ENCODE data around the gene RRAS2. TPM values are rescaled to one million over a fixed set of nuclear protein-coding genes. Genes with fewer than 3 reads are reported as not detected.

Gene RRAS2
- total RNA-seq, 4 donors from 2014 or later = 26.4 to 36.7 (median 31.8) TPM

GRCh38 chr11:14334192-14334591, 24.8 kb downstream of the RRAS2 start:
- 81 to 90% methylated on average over 1 of the region's 1 CpG for WGBS, 2 donors
- TF ChIP-seq CTCF (IDR thresholded peaks at IDR 0.05) = no peak
- no peak for TF ChIP-seq POLR2A (IDR thresholded peaks at IDR 0.05)
- intact Hi-C loops (cut with DNase I; ENCODE audit: low total_unique reads) = no loop called here

GRCh38 chr11:14331476-14332136, 27.4 kb downstream of the RRAS2 start:
- TF ChIP-seq POLR2A (IDR thresholded peaks at IDR 0.05) (no peak), CTCF (IDR thresholded peaks at IDR 0.05) (no peak)
- 78 to 80% methylated on average over 6 of the region's 6 CpGs for WGBS, 2 donors
- no peak overlapping the region for H3K4me3 ChIP-seq (ENCODE audit: low read depth, poor library complexity, severe bottlenecking)
- intact Hi-C loops (cut with DNase I; ENCODE audit: low total_unique reads) = no loop called here
- no peak for DNase-seq (ENCODE audit: low spot score in 2 of 2)

More at GRCh38 chr11:14334192-14334591, 24.8 kb downstream of the RRAS2 start:
- no peak overlapping the region for H3K4me3 ChIP-seq (ENCODE audit: low read depth, poor library complexity, severe bottlenecking)
- no peak for DNase-seq (ENCODE audit: low spot score in 2 of 2)

GRCh38 chr11:14330881-14331280, 28.1 kb downstream of the RRAS2 start:
- DNase-seq (ENCODE audit: low spot score in 2 of 2) = no peak
- intact Hi-C loops (cut with DNase I; ENCODE audit: low total_unique reads) = no loop called here
- WGBS, 2 donors = 87% methylated on average over 2 of the region's 2 CpGs
- TF ChIP-seq CTCF (IDR thresholded peaks at IDR 0.05) (no peak), POLR2A (IDR thresholded peaks at IDR 0.05) (no peak)
- H3K4me3 ChIP-seq (ENCODE audit: low read depth, poor library complexity, severe bottlenecking) = no peak overlapping the region

GRCh38 chr11:14329702-14330101, 29.3 kb downstream of the RRAS2 start:
- DNase-seq (ENCODE audit: low spot score in 2 of 2) = no peak
- WGBS, 2 donors = 91 to 94% methylated on average over 2 of the region's 2 CpGs
- H3K4me3 ChIP-seq (ENCODE audit: low read depth, poor library complexity, severe bottlenecking) = no peak overlapping the region
- intact Hi-C loops (cut with DNase I; ENCODE audit: low total_unique reads) = no loop called here
- TF ChIP-seq POLR2A (IDR thresholded peaks at IDR 0.05) (no peak), CTCF (IDR thresholded peaks at IDR 0.05) (no peak)

GRCh38 chr11:14327116-14327515, 31.9 kb downstream of the RRAS2 start:
- DNase-seq (ENCODE audit: low spot score in 2 of 2) = no peak
- H3K4me3 ChIP-seq (ENCODE audit: low read depth, poor library complexity, severe bottlenecking) = no peak overlapping the region
- no peak for TF ChIP-seq CTCF (IDR thresholded peaks at IDR 0.05)
- no peak for TF ChIP-seq POLR2A (IDR thresholded peaks at IDR 0.05)
- intact Hi-C loops (cut with DNase I; ENCODE audit: low total_unique reads) = no loop called here

- WGBS, 2 donors = 93 to 95% methylated on average over 6 of the region's 6 CpGs
- H3K4me3 ChIP-seq (ENCODE audit: low read depth, poor library complexity, severe bottlenecking) = no peak overlapping the region
- no peak for TF ChIP-seq CTCF (IDR thresholded peaks at IDR 0.05)
- TF ChIP-seq POLR2A (IDR thresholded peaks at IDR 0.05) = no peak
- intact Hi-C loops (cut with DNase I; ENCODE audit: low total_unique reads) = no loop called here
- DNase-seq (ENCODE audit: low spot score in 2 of 2) = no peak
Observed at GRCh38 chr11:14323118-14323676, 35.8 kb downstream of the RRAS2 start.
